Neural progenitor cell (in vitro differentiated cells): Measurements from ENCODE around the gene FFAR1. TPM values are rescaled to one million over a fixed set of nuclear protein-coding genes. Genes with fewer than 3 reads are reported as not detected.
"Not testable (repeated sequence)": the region's sequence is repeated elsewhere in the genome, so short reads cannot be mapped to it uniquely, and the experiment has no call there.

ENCODE experiments used
- DNase-seq: peaks from one replicate; pipeline ENCODE4 v3.0.0-alpha.2; 2016; ENCODE audit warnings: low spot score
- H2AFZ ChIP-seq: fragments of 200-600 bp; sonication (generic); replicated peaks from 2 replicates; pipeline ENCODE4 v1.6.1; 2016; ENCODE audit warnings: antibody characterized with exemption
- H3F3A ChIP-seq: fragments of 200-600 bp; sonication (generic); 2 replicates; pipeline ENCODE4 v1.6.1; 2016; ENCODE audit warnings: antibody characterized with exemption, low read depth
- H3K27ac ChIP-seq: fragments of 200-600 bp; sonication (generic); 2 replicates; pipeline ENCODE4 v1.5.1; 2016; ENCODE audit warnings: mild to moderate bottlenecking
- H3K27me3 ChIP-seq: fragments of 200-600 bp; sonication (generic); 2 replicates; pipeline ENCODE4 v1.6.1; 2016; ENCODE audit warnings: mild to moderate bottlenecking, moderate library complexity
- H3K36me3 ChIP-seq: fragments of 200-600 bp; sonication (generic); 2 replicates; pipeline ENCODE4 v1.5.1; 2016
- H3K4me1 ChIP-seq: fragments of 200-600 bp; sonication (generic); 2 replicates; pipeline ENCODE4 v1.6.1; 2016; ENCODE audit warnings: mixed run types
- H3K4me2 ChIP-seq: fragments of 200-600 bp; sonication (generic); 2 replicates; pipeline ENCODE4 v1.6.1; 2016
- H3K4me3 ChIP-seq: fragments of 200-600 bp; sonication (generic); 2 replicates; pipeline ENCODE4 v1.5.1; 2016
- H3K79me2 ChIP-seq: fragments of 200-600 bp; sonication (generic); 2 replicates; pipeline ENCODE4 v1.6.1; 2016; ENCODE audit warnings: low read depth
- H3K9ac ChIP-seq: fragments of 200-600 bp; sonication (generic); 2 replicates; pipeline ENCODE4 v1.6.1; 2016
- H3K9me3 ChIP-seq: fragments of 200-600 bp; sonication (generic); 2 replicates; pipeline ENCODE4 v1.5.1; 2016; ENCODE audit warnings: low read depth
- H4K20me1 ChIP-seq: fragments of 200-600 bp; sonication (generic); 2 replicates; pipeline ENCODE4 v1.6.1; 2016; ENCODE audit warnings: low read depth
- H3K27ac Mint-ChIP-seq: 3 replicates; pipeline ENCODE4 v1.8.0; 2021; ENCODE audit warnings: mixed read lengths
- H3K27me3 Mint-ChIP-seq: 2 replicates; pipeline ENCODE4 v1.8.0; 2022; ENCODE audit warnings: low read depth, mild to moderate bottlenecking, inconsistent platforms, moderate library complexity, mixed read lengths; ENCODE audit not compliant: insufficient read depth
- H3K36me3 Mint-ChIP-seq: 3 replicates; pipeline ENCODE4 v1.8.0; 2021; ENCODE audit warnings: mixed read lengths
- H3K4me1 Mint-ChIP-seq: 3 replicates; pipeline ENCODE4 v1.8.0; 2021; ENCODE audit warnings: mixed read lengths
- H3K4me3 Mint-ChIP-seq: 3 replicates; pipeline ENCODE4 v1.8.0; 2021; ENCODE audit warnings: mild to moderate bottlenecking, moderate library complexity, mixed read lengths
- H3K9me3 Mint-ChIP-seq: 3 replicates; pipeline ENCODE4 v1.8.0; 2020; ENCODE audit warnings: mixed read lengths
- CTCF ChIP-seq: fragments of 200-600 bp; sonication (generic); IDR thresholded peaks from 2 replicates; pipeline ENCODE4 v1.5.1; 2017; ENCODE audit warnings: antibody characterized with exemption, mild to moderate bottlenecking
- EZH2 ChIP-seq: fragments of 200-600 bp; sonication (generic); IDR thresholded peaks from 2 replicates; pipeline ENCODE4 v1.6.1; 2017; ENCODE audit warnings: antibody characterized with exemption, mild to moderate bottlenecking, moderate library complexity
- EZH2phosphoT487 ChIP-seq: fragments of 200-600 bp; sonication (generic); IDR thresholded peaks from 2 replicates; pipeline ENCODE4 v1.6.1; 2017; ENCODE audit warnings: antibody characterized with exemption
- total RNA-seq: library from RNA; depleted of rRNA; stranded (reverse); fragments of >200 nt; gene quantifications from 2 replicates; pipeline ENCODE4 v1.2.3, GENCODE V29; 2015; ENCODE audit warnings: low replicate concordance

FFAR1 gene
- total RNA-seq, 1 donor from 2014 or later: not detected

- Mint-ChIP-seq H3K4me1 (no peaks in the 10 kb centered on the region), H3K4me3 (no peak overlapping the region), H3K9me3 (peaks cover 2% of the 10 kb centered on the region), H3K36me3 (no peaks in the 10 kb centered on the region), H3K27me3 (peaks cover 7% of the 10 kb centered on the region), H3K27ac (no peak overlapping the region)
- H4K20me1 ChIP-seq: no peaks in the 10 kb centered on the region
- H3K79me2 ChIP-seq: no peaks in the 10 kb centered on the region
- H3K9ac ChIP-seq: no peak overlapping the region
- H2AFZ ChIP-seq: no peak overlapping the region
- no peak overlapping the region for H3K27ac ChIP-seq
- no peaks in the 10 kb centered on the region for H3K27me3 ChIP-seq
- H3F3A ChIP-seq: no peaks in the 10 kb centered on the region
- no peak overlapping the region for H3K4me3 ChIP-seq
- no peak overlapping the region for H3K4me2 ChIP-seq
- no peaks in the 10 kb centered on the region for H3K36me3 ChIP-seq
- no peak for TF ChIP-seq EZH2
- TF ChIP-seq EZH2phosphoT487: no peak
- no peak for TF ChIP-seq CTCF
- H3K4me1 ChIP-seq: no peaks in the 10 kb centered on the region
- H3K9me3 ChIP-seq: no peaks in the 10 kb centered on the region
- no peak for DNase-seq
Observed at GRCh38 chr19:35373492-35373891, 25.8 kb downstream of the FFAR1 start.

GRCh38 chr19:35374031-35374430, 26.3 kb downstream of the FFAR1 start:
- DNase-seq, H3K27me3 ChIP-seq, H3K4me3 Mint-ChIP-seq, H3K4me1 ChIP-seq, H3K4me1 Mint-ChIP-seq, H3K27me3 Mint-ChIP-seq, H3K36me3 ChIP-seq, H3K9me3 ChIP-seq, H4K20me1 ChIP-seq, H3K79me2 ChIP-seq, H3K36me3 Mint-ChIP-seq, H3F3A ChIP-seq, H2AFZ ChIP-seq, H3K9me3 Mint-ChIP-seq, H3K4me2 ChIP-seq, H3K4me3 ChIP-seq, H3K27ac Mint-ChIP-seq, H3K9ac ChIP-seq, H3K27ac ChIP-seq: not testable (repeated sequence)

- H3K79me2 ChIP-seq: no peaks in the 10 kb centered on the region
- H3K9me3 ChIP-seq: no peaks in the 10 kb centered on the region
- Mint-ChIP-seq H3K27ac (no peak overlapping the region), H3K9me3 (peaks cover 2% of the 10 kb centered on the region), H3K4me1 (no peaks in the 10 kb centered on the region), H3K27me3 (peaks cover 10% of the 10 kb centered on the region), H3K36me3 (no peaks in the 10 kb centered on the region), H3K4me3 (no peak overlapping the region)
- H2AFZ ChIP-seq: no peak overlapping the region
- H3K36me3 ChIP-seq: no peaks in the 10 kb centered on the region
- no peaks in the 10 kb centered on the region for H3K4me1 ChIP-seq
- no peak overlapping the region for H3K4me2 ChIP-seq
- H4K20me1 ChIP-seq: no peaks in the 10 kb centered on the region
- no peak overlapping the region for H3K4me3 ChIP-seq
- no peak overlapping the region for H3K9ac ChIP-seq
- H3F3A ChIP-seq: no peaks in the 10 kb centered on the region
- no peak overlapping the region for H3K27ac ChIP-seq
- H3K27me3 ChIP-seq: no peaks in the 10 kb centered on the region
- TF ChIP-seq CTCF: no peak
- no peak for TF ChIP-seq EZH2
- no peak for TF ChIP-seq EZH2phosphoT487
- no peak for DNase-seq
Observed at GRCh38 chr19:35375505-35376307, 28.0 kb downstream of the FFAR1 start.

DNA sequence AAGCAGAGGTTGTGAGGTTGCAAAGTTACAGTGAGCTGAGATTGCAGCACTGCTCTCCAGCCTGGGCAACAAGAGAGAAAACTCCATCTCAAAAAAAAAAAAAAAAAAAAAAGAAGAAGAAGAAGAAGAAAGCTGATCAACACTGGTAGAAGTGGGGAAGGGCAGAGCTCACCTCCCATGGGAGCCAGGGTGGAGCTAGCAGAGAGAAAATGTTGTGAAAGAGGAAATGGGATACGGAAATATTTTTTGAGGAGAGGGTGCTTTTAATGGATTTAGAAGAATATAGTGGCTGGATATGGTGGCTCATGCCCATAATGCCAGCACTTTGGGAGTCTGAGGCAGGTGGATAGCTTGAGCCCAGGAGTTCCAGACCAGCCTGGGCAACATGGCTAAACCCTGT, 30.0 kb downstream of the FFAR1 start:
- Mint-ChIP-seq H3K27me3 (peaks cover 10% of the 10 kb centered on the region), H3K4me3 (no peak overlapping the region), H3K36me3 (no peaks in the 10 kb centered on the region), H3K9me3 (peaks cover 9% of the 10 kb centered on the region), H3K27ac (no peak overlapping the region), H3K4me1 (no peaks in the 10 kb centered on the region)
- no peak overlapping the region for H3K27ac ChIP-seq
- no peaks in the 10 kb centered on the region for H3K36me3 ChIP-seq
- H3K4me2 ChIP-seq: no peak overlapping the region
- H3K79me2 ChIP-seq: no peaks in the 10 kb centered on the region
- H4K20me1 ChIP-seq: no peaks in the 10 kb centered on the region
- no peaks in the 10 kb centered on the region for H3K9me3 ChIP-seq
- no peaks in the 10 kb centered on the region for H3K27me3 ChIP-seq
- H3F3A ChIP-seq: no peaks in the 10 kb centered on the region
- TF ChIP-seq CTCF (no peak), EZH2 (no peak), EZH2phosphoT487 (no peak)
- no peak overlapping the region for H3K4me3 ChIP-seq
- no peak overlapping the region for H2AFZ ChIP-seq
- no peaks in the 10 kb centered on the region for H3K4me1 ChIP-seq
- no peak overlapping the region for H3K9ac ChIP-seq
- DNase-seq: no peak
